BJ (cell line): ENCODE data around the gene CSTF1. TPM values are rescaled to one million over a fixed set of nuclear protein-coding genes. Genes with fewer than 3 reads are reported as not detected.

ENCODE experiments used
- CTCF ChIA-PET: fragments of 350-600 bp; formaldehyde crosslinking; extraction: SDS; loops from one replicate; lab custom pipeline; 2021; ENCODE audit warnings: antibody characterized with exemption, inconsistent platforms; lab: Yijun Ruan, JAX
- POLR2A ChIA-PET: fragments of 300-600 bp; sonication (Branson Sonifier 250); formaldehyde crosslinking; extraction: SDS; loops from one replicate; lab custom pipeline; 2021; ENCODE audit warnings: antibody characterized with exemption; lab: Charles Lee
- DNase-seq: peaks from one replicate; pipeline ENCODE4 v3.0.0-alpha.2; 2011; ENCODE audit warnings: low read depth
- H3K27me3 ChIP-seq: 2 replicates; pipeline ENCODE4 v1.6.0; 2011; ENCODE audit warnings: low read length; ENCODE audit not compliant: control insufficient read depth, insufficient read depth
- H3K36me3 ChIP-seq: 2 replicates; pipeline ENCODE4 v1.5.1; 2011; ENCODE audit warnings: low read length; ENCODE audit not compliant: control insufficient read depth, insufficient read depth
- H3K4me3 ChIP-seq: 2 replicates; pipeline ENCODE4 v1.5.1; 2011; ENCODE audit warnings: low read depth, mild to moderate bottlenecking, control low read depth, low read length
- CTCF ChIP-seq: IDR thresholded peaks from 2 replicates; pipeline ENCODE4 v1.5.1; 2011; ENCODE audit warnings: low read depth, mild to moderate bottlenecking, control low read depth, inconsistent platforms, low read length, moderate library complexity; ENCODE audit not compliant: insufficient read depth
- polyA plus RNA-seq: library from polyadenylated mRNA; depleted of rRNA; stranded (reverse); fragments of >200 nt; gene quantifications from 2 replicates; pipeline ENCODE4 v1.2.3, GENCODE V29; 2011; rRNA removed

Gene CSTF1
- polyA plus RNA-seq, 1 experiment: 59.5 TPM

- no peak for DNase-seq
- ChIA-PET CTCF (interaction anchor here (0.7 kb wide), 1 partner anchor 83 kb away, joined by 3 read pairs; no protein-coding TSS in a partner anchor), POLR2A (no interaction called here)
- H3K4me3 ChIP-seq: no peak overlapping the region
- H3K27me3 ChIP-seq: no peaks in the 10 kb centered on the region
- TF ChIP-seq CTCF: no peak
- no peaks in the 10 kb centered on the region for H3K36me3 ChIP-seq
Observed at GRCh38 chr20:56447227-56447626, 54.8 kb downstream of the CSTF1 start.

- H3K4me3 ChIP-seq: no peak overlapping the region
- DNase-seq: no peak
- ChIA-PET POLR2A (no interaction called here), CTCF (no interaction called here)
- H3K36me3 ChIP-seq: no peaks in the 10 kb centered on the region
- no peak for TF ChIP-seq CTCF
- H3K27me3 ChIP-seq: no peaks in the 10 kb centered on the region
Observed at GRCh38 chr20:56449459-56449858, 57.0 kb downstream of the CSTF1 start.

GRCh38 chr20:56451056-56451765 lies 58.8 kb downstream of the CSTF1 start:
- POLR2A ChIA-PET: interaction anchor here (1.1 kb wide), 1 partner anchor 12 kb away, joined by 3 read pairs; no protein-coding TSS in a partner anchor
- CTCF ChIA-PET: no interaction called here
- Histone ChIP-seq H3K4me3 (no peak overlapping the region), H3K36me3 (no peaks in the 10 kb centered on the region), H3K27me3 (no peaks in the 10 kb centered on the region)
- TF ChIP-seq CTCF: no peak
- no peak for DNase-seq

- POLR2A ChIA-PET: no interaction called here
- CTCF ChIA-PET: interaction anchor here (0.9 to 1.3 kb wide), 2 partner anchors 10 to 13 kb away, joined by 3 read pairs; no protein-coding TSS in a partner anchor
- H3K36me3 ChIP-seq: no peaks in the 10 kb centered on the region
- H3K27me3 ChIP-seq: no peaks in the 10 kb centered on the region; the same call in 1 of the 2 replicates
- no peak for DNase-seq
- no peak overlapping the region for H3K4me3 ChIP-seq
- TF ChIP-seq CTCF: no peak
Observed at GRCh38 chr20:56453352-56453751, 60.9 kb downstream of the CSTF1 start.

GRCh38 chr20:56454754-56455153 lies 62.3 kb downstream of the CSTF1 start:
- POLR2A ChIA-PET: no interaction called here

More at GRCh38 chr20:56454754-56455153, 62.3 kb downstream of the CSTF1 start:
- Histone ChIP-seq H3K36me3 (no peaks in the 10 kb centered on the region), H3K27me3 (no peaks in the 10 kb centered on the region; the same call in 1 of the 2 replicates), H3K4me3 (no peak overlapping the region)
- no peak for DNase-seq
- no peak for TF ChIP-seq CTCF
- CTCF ChIA-PET: no interaction called here

Other genes with a start within 250 kb of the CSTF1 start
- not detected in 2 replicates for gene MC3R, start 143.9 kb upstream of the CSTF1 start, polyA plus RNA-seq
- gene FAM210B, start 33.7 kb upstream of the CSTF1 start, polyA plus RNA-seq: 40.7 and 50.5 TPM in 2 replicates
- gene AURKA, start 430 bp upstream of the CSTF1 start, polyA plus RNA-seq: 40.4 and 46.4 TPM in 2 replicates
- gene CASS4, start 19.6 kb downstream of the CSTF1 start, polyA plus RNA-seq: 0.50 and 0.63 TPM in 2 replicates
- gene RTF2, start 76.0 kb downstream of the CSTF1 start, polyA plus RNA-seq: 126 and 145 TPM in 2 replicates
- 0.09 and 0.11 TPM in 2 replicates for gene FAM209A, start 132.1 kb downstream of the CSTF1 start, polyA plus RNA-seq
- gene FAM209B, start 140.6 kb downstream of the CSTF1 start, polyA plus RNA-seq: 0.33 TPM in 1 of 2 replicates, not detected in the other
- 3.9 and 4.4 TPM in 2 replicates for gene TFAP2C, start 236.7 kb downstream of the CSTF1 start, polyA plus RNA-seq